GM12878 (cell line): Measurements from ENCODE around the gene MAP1LC3A. TPM values are rescaled to one million over a fixed set of nuclear protein-coding genes. Genes with fewer than 3 reads are reported as not detected.

Source experiments
- ATAC-seq: fragments of 200-7000 bp; cut with Tn5 transposase; 3 replicates; pipeline ENCODE4 v1.9.1; 2020; ENCODE audit warnings: mild to moderate bottlenecking, moderate library complexity
- BruUV-seq: library from RNA; stranded (reverse); fragments of 400-500 nt; replicated peaks from 2 replicates; lab custom pipeline; 2021; lab: Mats Ljungman, UMichigan
- CTCF ChIA-PET: fragments of 300-600 bp; sonication (Branson Sonifier 250); formaldehyde crosslinking; extraction: SDS; loops from one replicate; lab custom pipeline; 2021; ENCODE audit warnings: inconsistent platforms; lab: Yijun Ruan, JAX
- POLR2A ChIA-PET: fragments of 350-600 bp; formaldehyde crosslinking; extraction: SDS; loops from one replicate; lab custom pipeline; 2021; ENCODE audit warnings: inconsistent platforms; lab: Charles Lee
- RAD21 ChIA-PET: fragments of 300-600 bp; sonication (Branson Sonifier 250); formaldehyde crosslinking; loops from one replicate; lab custom pipeline; 2023; ENCODE audit warnings: antibody characterized with exemption; ENCODE audit not compliant: unreplicated experiment; lab: Charles Lee
- SMC1A ChIA-PET: fragments of 300-600 bp; sonication (Branson Sonifier 250); formaldehyde crosslinking; loops from one replicate; lab custom pipeline; 2023; ENCODE audit not compliant: unreplicated experiment, uncharacterized antibody; lab: Charles Lee
- DNase-seq: peaks from one replicate; pipeline ENCODE4 v3.0.0-alpha.2; 2011; ENCODE audit warnings: low read depth, low spot score
- FAIRE-seq: peaks from 3 replicates; lab custom pipeline; 2011; peaks lifted over from hg19 to GRCh38; lab: Jason Lieb, UNC
- H2AFZ ChIP-seq: 2 replicates; pipeline ENCODE4 v1.6.0; 2011; ENCODE audit warnings: low read depth, low read length, control low read depth; ENCODE audit not compliant: control insufficient read depth
- H3K27ac ChIP-seq: 2 replicates; pipeline ENCODE4 v1.5.1; 2011; ENCODE audit warnings: control low read depth; ENCODE audit not compliant: control insufficient read depth, insufficient read depth
- H3K27me3 ChIP-seq, 2 experiments: replicated peaks in 1 of 2; 2 replicates each; pipeline versions ENCODE4 v1.6.0 to v1.6.1; 2011; ENCODE audit warnings: low read length in 1 of 2; ENCODE audit not compliant: control insufficient read depth in 2 of 2, insufficient read depth in 2 of 2
- H3K36me3 ChIP-seq, 2 experiments: 2 replicates each; pipeline ENCODE4 v1.5.1; 2011; ENCODE audit warnings: low read length in 1 of 2; ENCODE audit not compliant: control insufficient read depth in 2 of 2, insufficient read depth in 2 of 2
- H3K4me1 ChIP-seq: 2 replicates; pipeline ENCODE4 v1.6.1; 2011; ENCODE audit warnings: mild to moderate bottlenecking, low read length, moderate library complexity, mixed read lengths; ENCODE audit not compliant: control insufficient read depth, insufficient read depth
- H3K4me2 ChIP-seq: 2 replicates; pipeline ENCODE4 v1.6.0; 2011; ENCODE audit warnings: control low read depth; ENCODE audit not compliant: control insufficient read depth, insufficient read depth
- H3K4me3 ChIP-seq: fragments of 200-600 bp; sonication (generic); 2 replicates; pipeline ENCODE4 v1.5.1; 2016
- H3K79me2 ChIP-seq: 2 replicates; pipeline ENCODE4 v1.6.0; 2011; ENCODE audit warnings: low read length; ENCODE audit not compliant: control insufficient read depth, insufficient read depth
- H3K9ac ChIP-seq: 2 replicates; pipeline ENCODE4 v1.8.0; 2011; ENCODE audit warnings: low read length, control low read depth, mixed read lengths; ENCODE audit not compliant: control insufficient read depth, insufficient read depth
- H3K9me3 ChIP-seq: replicated peaks from 3 replicates; pipeline ENCODE4 v1.5.1; 2011; ENCODE audit warnings: mild to moderate bottlenecking, low read length; ENCODE audit not compliant: control insufficient read depth, insufficient read depth
- H4K20me1 ChIP-seq: 2 replicates; pipeline ENCODE4 v1.6.0; 2011; ENCODE audit not compliant: control insufficient read depth, insufficient read depth
- BHLHE40 ChIP-seq, 2 experiments: fragments of 450-650 bp in 1 of 2; IDR thresholded peaks; 2 replicates each; pipeline ENCODE4 v1.6.1; 2011 to 2017; ENCODE audit warnings: low read depth in 2 of 2, borderline replicate concordance in 1 of 2, improper control_type of control experiment in 1 of 2, low read length in 1 of 2, mild to moderate bottlenecking in 1 of 2
- ESRRA ChIP-seq: IDR thresholded peaks from 2 replicates; pipeline ENCODE4 v1.6.1; 2012; ENCODE audit warnings: mild to moderate bottlenecking, low read length, improper control_type of control experiment
- HDAC2 ChIP-seq: fragments of 200-600 bp; sonication (generic); IDR thresholded peaks from 2 replicates; pipeline ENCODE4 v1.6.1; 2017
- TAF1 ChIP-seq: IDR thresholded peaks from 2 replicates; pipeline ENCODE4 v1.6.1; 2011; ENCODE audit warnings: mild to moderate bottlenecking, low read depth, low read length, borderline replicate concordance
- WGBS: methylation state at CpG from one replicate; pipeline ENCODE4 v1.1.6; 2016; ENCODE audit warnings: low lambda C conversion rate; ENCODE audit not compliant: insufficient replicate concordance, insufficient coverage; ENCODE audit errors: missing lambda C conversion rate; 5-methylcytosine and 5-hydroxymethylcytosine counted together
- in situ Hi-C: fragments of 300-500 bp; cut with MboI; formaldehyde crosslinking; loops from 9 replicates; pipeline ENCODE4 v1.14.3; 2018; ENCODE audit warnings: mixed read lengths
- intact Hi-C: fragments of 100-400 bp; cut with micrococcal nuclease; formaldehyde crosslinking; loops from one replicate; pipeline ENCODE4 v1.14.2; 2022; ENCODE audit not compliant: unreplicated experiment
- polyA plus RNA-seq, 11 experiments: library from polyadenylated mRNA; depleted of rRNA in 4 of 11; unstranded in 6 of 11; stranded (reverse) in 5 of 11; fragments of >200 nt; fragmentation: Nextera tagmentation in 4 of 11; fragmentation: Illumina TruSeq in 1 of 11; extraction: Ambion mirVana in 4 of 11; extraction: Trizol in 1 of 11; gene quantifications; 1 replicate in 1 of 11; 2 replicates in 10 of 11; pipeline versions ENCODE4 v1.2.1 to v1.2.3, GENCODE V29; 2011 to 2016; ENCODE audit warnings: inconsistent platforms in 2 of 11, missing spikeins in 2 of 11, low read depth in 1 of 11
- total RNA-seq, 4 experiments: library from RNA; depleted of rRNA in 3 of 4; stranded (reverse); fragments of >200 nt in 3 of 4; fragmentation: Illumina TruSeq in 1 of 4; extraction: Trizol in 1 of 4; gene quantifications; 2 replicates each; pipeline versions ENCODE4 v1.2.1 to v1.2.3, GENCODE V29; 2013 to 2021
- TF ChIP-seq, protein P1 (sequence below): IDR thresholded peaks from 2 replicates; pipeline ENCODE4 v1.6.1; 2011; ENCODE audit warnings: mild to moderate bottlenecking, low read depth, low read length, moderate library complexity; ENCODE audit not compliant: insufficient replicate concordance
- TF ChIP-seq, protein P2 (sequence below): fragments of 450-650 bp; formaldehyde crosslinking; IDR thresholded peaks from 2 replicates; pipeline ENCODE4 v1.4.0; 2022; ENCODE audit warnings: mild to moderate bottlenecking, moderate library complexity

MAP1LC3A gene
- total and polyA plus RNA-seq, 10 of the 15 experiments (the other 5 are each of a cell fraction or from before 2014, with no cell fraction given) = 0.27 to 1.2 (median 0.39) TPM; not detected in 4

- FAIRE-seq = no peak
- H3K27me3 ChIP-seq = no peaks in the 10 kb centered on the region
- no peak overlapping the region for H2AFZ ChIP-seq
- SMC1A ChIA-PET = interaction anchor here (0.7 kb wide), 1 partner anchor 243 kb away, joined by 3 read pairs; no protein-coding TSS in a partner anchor
- no peak overlapping the region for H3K27ac ChIP-seq
- TF ChIP-seq TAF1 = no peak
- no peak for TF ChIP-seq HDAC2
- TF ChIP-seq, protein P1, sequence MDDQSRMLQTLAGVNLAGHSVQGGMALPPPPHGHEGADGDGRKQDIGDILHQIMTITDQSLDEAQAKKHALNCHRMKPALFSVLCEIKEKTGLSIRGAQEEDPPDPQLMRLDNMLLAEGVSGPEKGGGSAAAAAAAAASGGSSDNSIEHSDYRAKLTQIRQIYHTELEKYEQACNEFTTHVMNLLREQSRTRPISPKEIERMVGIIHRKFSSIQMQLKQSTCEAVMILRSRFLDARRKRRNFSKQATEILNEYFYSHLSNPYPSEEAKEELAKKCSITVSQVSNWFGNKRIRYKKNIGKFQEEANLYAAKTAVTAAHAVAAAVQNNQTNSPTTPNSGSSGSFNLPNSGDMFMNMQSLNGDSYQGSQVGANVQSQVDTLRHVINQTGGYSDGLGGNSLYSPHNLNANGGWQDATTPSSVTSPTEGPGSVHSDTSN = no peak
- TF ChIP-seq, protein P2, sequence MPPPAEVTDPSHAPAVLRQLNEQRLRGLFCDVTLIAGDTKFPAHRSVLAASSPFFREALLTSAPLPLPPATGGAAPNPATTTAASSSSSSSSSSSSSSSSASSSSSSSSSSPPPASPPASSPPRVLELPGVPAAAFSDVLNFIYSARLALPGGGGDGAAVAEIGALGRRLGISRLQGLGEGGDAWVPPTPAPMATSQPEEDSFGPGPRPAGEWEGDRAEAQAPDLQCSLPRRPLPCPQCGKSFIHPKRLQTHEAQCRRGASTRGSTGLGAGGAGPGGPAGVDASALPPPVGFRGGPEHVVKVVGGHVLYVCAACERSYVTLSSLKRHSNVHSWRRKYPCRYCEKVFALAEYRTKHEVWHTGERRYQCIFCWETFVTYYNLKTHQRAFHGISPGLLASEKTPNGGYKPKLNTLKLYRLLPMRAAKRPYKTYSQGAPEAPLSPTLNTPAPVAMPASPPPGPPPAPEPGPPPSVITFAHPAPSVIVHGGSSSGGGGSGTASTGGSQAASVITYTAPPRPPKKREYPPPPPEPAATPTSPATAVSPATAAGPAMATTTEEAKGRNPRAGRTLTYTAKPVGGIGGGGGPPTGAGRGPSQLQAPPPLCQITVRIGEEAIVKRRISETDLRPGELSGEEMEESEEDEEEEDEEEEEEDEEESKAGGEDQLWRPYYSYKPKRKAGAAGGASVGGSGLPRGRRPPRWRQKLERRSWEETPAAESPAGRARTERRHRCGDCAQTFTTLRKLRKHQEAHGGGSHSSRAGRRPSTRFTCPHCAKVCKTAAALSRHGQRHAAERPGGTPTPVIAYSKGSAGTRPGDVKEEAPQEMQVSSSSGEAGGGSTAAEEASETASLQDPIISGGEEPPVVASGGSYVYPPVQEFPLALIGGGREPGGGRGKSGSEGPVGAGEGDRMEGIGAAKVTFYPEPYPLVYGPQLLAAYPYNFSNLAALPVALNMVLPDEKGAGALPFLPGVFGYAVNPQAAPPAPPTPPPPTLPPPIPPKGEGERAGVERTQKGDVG (CRISPR knock-in tag) = no peak
- TF ChIP-seq ESRRA = no peak
- no peak for TF ChIP-seq BHLHE40 (IDR thresholded peaks at IDR 0.05; ENCODE audit: borderline replicate concordance in 1 of 2, low read depth in 2 of 2, low read length in 1 of 2)
- TF ChIP-seq, all 136 proteins: peak for 0
- Histone ChIP-seq H3K36me3 (peaks cover 0 to 18% of the 10 kb centered on the region in 2 experiments; a peak in 2 of 4 replicates), H3K4me2 (no peak overlapping the region), H4K20me1 (no peaks in the 10 kb centered on the region), H3K4me3 (no peak overlapping the region), H3K4me1 (peaks cover 3% of the 10 kb centered on the region; the same call in 1 of the 2 replicates), H3K9me3 (no peaks in the 10 kb centered on the region), H3K9ac (no peak overlapping the region), H3K79me2 (no peaks in the 10 kb centered on the region)
- WGBS = 100% methylated on average over 1 of the region's 1 CpG
- ATAC-seq (no peak), DNase-seq (no peak)
- BruUV-seq = no TSS peak
- RAD21 ChIA-PET = interaction anchor here (1.3 kb wide), 1 partner anchor 8 kb away, joined by 4 read pairs; no protein-coding TSS in a partner anchor
- CTCF ChIA-PET = interaction anchor here (0.8 to 1.2 kb wide), 2 partner anchors 8 to 198 kb away, joined by 3 to 5 read pairs; no protein-coding TSS in a partner anchor
- in situ Hi-C loops (no loop called here), intact Hi-C loops (no loop called here)
- POLR2A ChIA-PET = no interaction called here
These were observed 47.9 kb upstream of the MAP1LC3A start for GRCh38 chr20:34510575-34510974.
